Measurements from ENCODE around the gene USP46. TPM values are rescaled to one million over a fixed set of nuclear protein-coding genes. Genes with fewer than 3 reads are reported as not detected.

USP46 gene
- total and polyA plus RNA-seq, 3 donors from 2014 or later: 22.9 to 33.9 (median 26.4) TPM

- WGBS, 2 donors: 67 to 68% methylated on average over 2 of the region's 2 CpGs
- intact Hi-C loops (cut with DNase I; ENCODE audit: low total_unique reads): no loop called here
- no peaks in the 10 kb centered on the region for H3K36me3 ChIP-seq (ENCODE audit: low read depth, missing control alignments)
- no peak overlapping the region for H3K4me3 ChIP-seq
- no peaks in the 10 kb centered on the region for H3K9me3 ChIP-seq
- H3K4me1 ChIP-seq: peaks cover 5% of the 10 kb centered on the region
- no peaks in the 10 kb centered on the region for H3K27me3 ChIP-seq
- no peak for DNase-seq
- no peak overlapping the region for H3K27ac ChIP-seq
- TF ChIP-seq POLR2A (IDR thresholded peaks at IDR 0.05): no peak
- TF ChIP-seq, protein P1, sequence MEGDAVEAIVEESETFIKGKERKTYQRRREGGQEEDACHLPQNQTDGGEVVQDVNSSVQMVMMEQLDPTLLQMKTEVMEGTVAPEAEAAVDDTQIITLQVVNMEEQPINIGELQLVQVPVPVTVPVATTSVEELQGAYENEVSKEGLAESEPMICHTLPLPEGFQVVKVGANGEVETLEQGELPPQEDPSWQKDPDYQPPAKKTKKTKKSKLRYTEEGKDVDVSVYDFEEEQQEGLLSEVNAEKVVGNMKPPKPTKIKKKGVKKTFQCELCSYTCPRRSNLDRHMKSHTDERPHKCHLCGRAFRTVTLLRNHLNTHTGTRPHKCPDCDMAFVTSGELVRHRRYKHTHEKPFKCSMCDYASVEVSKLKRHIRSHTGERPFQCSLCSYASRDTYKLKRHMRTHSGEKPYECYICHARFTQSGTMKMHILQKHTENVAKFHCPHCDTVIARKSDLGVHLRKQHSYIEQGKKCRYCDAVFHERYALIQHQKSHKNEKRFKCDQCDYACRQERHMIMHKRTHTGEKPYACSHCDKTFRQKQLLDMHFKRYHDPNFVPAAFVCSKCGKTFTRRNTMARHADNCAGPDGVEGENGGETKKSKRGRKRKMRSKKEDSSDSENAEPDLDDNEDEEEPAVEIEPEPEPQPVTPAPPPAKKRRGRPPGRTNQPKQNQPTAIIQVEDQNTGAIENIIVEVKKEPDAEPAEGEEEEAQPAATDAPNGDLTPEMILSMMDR (IDR thresholded peaks at IDR 0.05): no peak
These were observed 35.8 kb upstream of the USP46 start for GRCh38 chr4:52694936-52695335.

- DNase-seq: no peak
- Histone ChIP-seq H3K4me1 (peaks cover 5% of the 10 kb centered on the region), H3K4me3 (no peak overlapping the region), H3K9me3 (no peaks in the 10 kb centered on the region), H3K36me3 (ENCODE audit: low read depth, missing control alignments) (no peaks in the 10 kb centered on the region), H3K27me3 (no peaks in the 10 kb centered on the region), H3K27ac (no peak overlapping the region)
- intact Hi-C loops (cut with DNase I; ENCODE audit: low total_unique reads): no loop called here
- TF ChIP-seq POLR2A (IDR thresholded peaks at IDR 0.05): no peak
- TF ChIP-seq, protein P1 (IDR thresholded peaks at IDR 0.05): no peak
These were observed 34.4 kb upstream of the USP46 start for GRCh38 chr4:52693492-52693891.

GRCh38 chr4:52689096-52689495 lies 30.0 kb upstream of the USP46 start:
- no peak for TF ChIP-seq POLR2A (IDR thresholded peaks at IDR 0.05)
- TF ChIP-seq, protein P1 (IDR thresholded peaks at IDR 0.05): no peak
- Histone ChIP-seq H3K36me3 (ENCODE audit: low read depth, missing control alignments) (no peaks in the 10 kb centered on the region), H3K27me3 (no peaks in the 10 kb centered on the region), H3K4me3 (no peak overlapping the region), H3K9me3 (no peaks in the 10 kb centered on the region), H3K4me1 (no peaks in the 10 kb centered on the region), H3K27ac (no peak overlapping the region)
- no peak for DNase-seq
- intact Hi-C loops (cut with DNase I; ENCODE audit: low total_unique reads): no loop called here

- H3K4me3 ChIP-seq: no peak overlapping the region
- WGBS, 2 donors: 91% methylated on average over 3 of the region's 3 CpGs
- no peaks in the 10 kb centered on the region for H3K36me3 ChIP-seq (ENCODE audit: low read depth, missing control alignments)
- no peaks in the 10 kb centered on the region for H3K4me1 ChIP-seq
- intact Hi-C loops (cut with DNase I; ENCODE audit: low total_unique reads): no loop called here
- no peaks in the 10 kb centered on the region for H3K27me3 ChIP-seq
- no peak for TF ChIP-seq POLR2A (IDR thresholded peaks at IDR 0.05)
- TF ChIP-seq, protein P1 (IDR thresholded peaks at IDR 0.05): no peak
- DNase-seq: no peak
- no peak overlapping the region for H3K27ac ChIP-seq
- H3K9me3 ChIP-seq: no peaks in the 10 kb centered on the region
These were observed 28.6 kb upstream of the USP46 start for GRCh38 chr4:52687696-52688095.

DNA sequence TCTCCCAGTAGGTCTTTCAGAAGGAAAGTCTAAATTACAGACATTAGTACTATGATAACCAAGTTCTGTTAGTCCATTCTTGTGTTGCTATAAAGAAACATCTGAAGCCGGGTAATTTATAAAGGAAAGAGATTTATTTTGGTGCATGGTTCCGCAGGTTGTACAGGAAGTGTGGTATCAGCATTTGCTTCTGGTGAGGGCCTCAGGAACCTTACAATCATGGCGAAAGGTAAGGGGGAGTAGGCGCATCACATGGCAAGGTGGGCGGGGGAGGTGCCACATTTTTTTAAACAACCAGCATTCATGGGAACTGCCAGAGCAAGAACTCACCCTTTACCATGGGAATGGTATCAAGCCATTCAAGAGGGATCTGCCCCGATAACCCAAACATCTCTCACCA lies 26.2 kb upstream of the USP46 start:
- 94 to 95% methylated on average over 6 of the region's 6 CpGs for WGBS, 2 donors
- no peaks in the 10 kb centered on the region for H3K4me1 ChIP-seq
- no peak overlapping the region for H3K27ac ChIP-seq
- TF ChIP-seq, protein P1 (IDR thresholded peaks at IDR 0.05): no peak
- no peak for TF ChIP-seq POLR2A (IDR thresholded peaks at IDR 0.05)
- H3K4me3 ChIP-seq: no peak overlapping the region
- intact Hi-C loops (cut with DNase I; ENCODE audit: low total_unique reads): no loop called here
- no peaks in the 10 kb centered on the region for H3K27me3 ChIP-seq
- H3K9me3 ChIP-seq: no peaks in the 10 kb centered on the region
- H3K36me3 ChIP-seq (ENCODE audit: low read depth, missing control alignments): no peaks in the 10 kb centered on the region
- DNase-seq: no peak
